DOHH2 (cell line): ENCODE results near the gene UBL4A.

Experiments
- H3F3A ChIP-seq: fragments of 200-600 bp; sonication (generic), shearing (Covaris generic); 2 replicates; pipeline ENCODE4 v1.6.0; 2016; ENCODE audit warnings: antibody characterized with exemption, mild to moderate bottlenecking; ENCODE audit not compliant: control insufficient read depth, insufficient read depth
- H3K27ac ChIP-seq: fragments of 200-600 bp; sonication (generic); 2 replicates; pipeline ENCODE4 v1.5.1; 2014; ENCODE audit warnings: low read depth, mild to moderate bottlenecking, low read length, moderate library complexity
- H3K27me3 ChIP-seq: fragments of 200-600 bp; sonication (generic); 2 replicates; pipeline ENCODE4 v1.6.1; 2014; ENCODE audit warnings: mild to moderate bottlenecking, low read length, mixed read lengths; ENCODE audit not compliant: control insufficient read depth
- H3K36me3 ChIP-seq: fragments of 200-600 bp; sonication (generic); 2 replicates; pipeline ENCODE4 v1.6.1; 2014; ENCODE audit warnings: mild to moderate bottlenecking, low read length, moderate library complexity, mixed read lengths; ENCODE audit not compliant: control insufficient read depth
- H3K4me1 ChIP-seq: fragments of 200-600 bp; sonication (generic); 2 replicates; pipeline ENCODE4 v1.6.1; 2014; ENCODE audit warnings: mild to moderate bottlenecking, low read length, mixed read lengths; ENCODE audit not compliant: control insufficient read depth
- H3K4me2 ChIP-seq: fragments of 200-600 bp; sonication (generic); 2 replicates; pipeline ENCODE4 v1.6.0; 2014; ENCODE audit warnings: mild to moderate bottlenecking, low read length, moderate library complexity
- H3K4me3 ChIP-seq: fragments of 200-600 bp; sonication (generic); 2 replicates; pipeline ENCODE4 v1.5.1; 2014; ENCODE audit warnings: mild to moderate bottlenecking, low read length, mixed read lengths
- H3K79me2 ChIP-seq: fragments of 200-600 bp; sonication (generic); 2 replicates; pipeline ENCODE4 v1.6.1; 2014; ENCODE audit warnings: mild to moderate bottlenecking, low read length, mixed read lengths; ENCODE audit not compliant: control insufficient read depth
- H3K9me2 ChIP-seq: fragments of 200-600 bp; sonication (generic); replicated peaks from 2 replicates; pipeline ENCODE4 v1.6.1; 2014; ENCODE audit warnings: mild to moderate bottlenecking, low read length, mixed read lengths; ENCODE audit not compliant: control insufficient read depth
- H3K9me3 ChIP-seq: fragments of 200-600 bp; sonication (generic); 2 replicates; pipeline ENCODE4 v1.6.1; 2014; ENCODE audit warnings: antibody characterized with exemption, low read length, mixed read lengths; ENCODE audit not compliant: control insufficient read depth, insufficient read depth
- H4K20me1 ChIP-seq: fragments of 200-600 bp; sonication (generic); 2 replicates; pipeline ENCODE4 v1.6.0; 2014; ENCODE audit warnings: low read depth, mild to moderate bottlenecking, antibody characterized with exemption, low read length, moderate library complexity; ENCODE audit not compliant: control insufficient read depth, insufficient read depth
- CTCF ChIP-seq: fragments of 200-600 bp; sonication (generic); IDR thresholded peaks from one replicate; pipeline ENCODE4 v1.5.1; 2014; ENCODE audit warnings: antibody characterized with exemption, mild to moderate bottlenecking, low read depth, low read length; ENCODE audit not compliant: poor library complexity, severe bottlenecking
- EZH2phosphoT487 ChIP-seq: fragments of 200-600 bp; sonication (generic); IDR thresholded peaks from 2 replicates; pipeline ENCODE4 v1.6.1; 2017; ENCODE audit warnings: borderline replicate concordance, mild to moderate bottlenecking, antibody characterized with exemption, low read length, moderate library complexity, mixed read lengths

Gene UBL4A

GRCh38 chrX:154507673-154508383 lies 21.4 kb upstream of the UBL4A start:
- H3K4me1 ChIP-seq = peaks cover 5% of the 10 kb centered on the region
- no peak overlapping the region for H3K27ac ChIP-seq
- no peaks in the 10 kb centered on the region for H3F3A ChIP-seq
- no peaks in the 10 kb centered on the region for H3K9me2 ChIP-seq
- H3K4me2 ChIP-seq = no peak overlapping the region
- H4K20me1 ChIP-seq = no peaks in the 10 kb centered on the region
- H3K4me3 ChIP-seq = no peak overlapping the region
- no peaks in the 10 kb centered on the region for H3K9me3 ChIP-seq
- TF ChIP-seq CTCF (no peak), EZH2phosphoT487 (no peak)
- no peaks in the 10 kb centered on the region for H3K27me3 ChIP-seq
- peaks cover 22% of the 10 kb centered on the region; the same call in 1 of the 2 replicates for H3K36me3 ChIP-seq
- no peaks in the 10 kb centered on the region for H3K79me2 ChIP-seq

- no peaks in the 10 kb centered on the region for H3K9me2 ChIP-seq
- no peaks in the 10 kb centered on the region for H4K20me1 ChIP-seq
- H3K36me3 ChIP-seq = peaks cover 18% of the 10 kb centered on the region; the same call in 1 of the 2 replicates
- no peaks in the 10 kb centered on the region for H3K9me3 ChIP-seq
- no peak overlapping the region for H3K4me2 ChIP-seq
- no peak overlapping the region for H3K27ac ChIP-seq
- no peak for TF ChIP-seq EZH2phosphoT487
- no peak for TF ChIP-seq CTCF
- no peaks in the 10 kb centered on the region for H3K79me2 ChIP-seq
- no peaks in the 10 kb centered on the region for H3F3A ChIP-seq
- no peak overlapping the region for H3K4me3 ChIP-seq
- peaks cover 10% of the 10 kb centered on the region for H3K4me1 ChIP-seq
- no peaks in the 10 kb centered on the region for H3K27me3 ChIP-seq
Observed at GRCh38 chrX:154506483-154507332, 20.3 kb upstream of the UBL4A start.

- H3K9me2 ChIP-seq = no peaks in the 10 kb centered on the region
- H3K4me1 ChIP-seq = peaks cover 7% of the 10 kb centered on the region
- no peaks in the 10 kb centered on the region for H4K20me1 ChIP-seq
- H3K4me3 ChIP-seq = no peak overlapping the region
- H3K27ac ChIP-seq = no peak overlapping the region
- H3F3A ChIP-seq = no peaks in the 10 kb centered on the region
- H3K36me3 ChIP-seq = peaks cover 16% of the 10 kb centered on the region; the same call in 1 of the 2 replicates
- H3K79me2 ChIP-seq = no peaks in the 10 kb centered on the region
- TF ChIP-seq CTCF (no peak), EZH2phosphoT487 (no peak)
- no peaks in the 10 kb centered on the region for H3K27me3 ChIP-seq
- H3K4me2 ChIP-seq = no peak overlapping the region
- no peaks in the 10 kb centered on the region for H3K9me3 ChIP-seq
Observed at GRCh38 chrX:154505734-154506133, 19.3 kb upstream of the UBL4A start.
